Stimulated activated memory B cell treated with anti-CD40 and anti-IgM and Interleukin-4, amounts not matched to agents 10 μg/mL and 1 μg/mL and 100 μg/mL, for 72 hours (primary cell): ENCODE measurements around the gene NUDT12.

ENCODE experiments used
- ATAC-seq: fragments of 150-1000 bp; cut with Tn5 transposase; 2 replicates; pipeline ENCODE4 v1.10.0; 2021
- H3K27ac Mint-ChIP-seq: one replicate; pipeline ENCODE4 v1.8.0; 2022; ENCODE audit warnings: mild to moderate bottlenecking, mixed read lengths
- H3K27me3 Mint-ChIP-seq: one replicate; pipeline ENCODE4 v1.8.0; 2022; ENCODE audit warnings: mixed read lengths
- H3K36me3 Mint-ChIP-seq: one replicate; pipeline ENCODE4 v1.8.0; 2022; ENCODE audit warnings: mixed read lengths
- H3K4me1 Mint-ChIP-seq: one replicate; pipeline ENCODE4 v1.8.0; 2022; ENCODE audit warnings: mixed read lengths
- H3K4me3 Mint-ChIP-seq: one replicate; pipeline ENCODE4 v1.8.0; 2022; ENCODE audit warnings: mild to moderate bottlenecking, moderate library complexity, mixed read lengths
- H3K9me3 Mint-ChIP-seq: one replicate; pipeline ENCODE4 v1.8.0; 2022; ENCODE audit warnings: mixed read lengths

NUDT12 gene

GRCh38 chr5:103569313-103570060, 6.9 kb upstream of the NUDT12 start:
- no peak overlapping the region for H3K4me3 Mint-ChIP-seq
- ATAC-seq = no peak
- H3K4me1 Mint-ChIP-seq = no peaks in the 10 kb centered on the region
- no peaks in the 10 kb centered on the region for H3K36me3 Mint-ChIP-seq
- no peaks in the 10 kb centered on the region for H3K27me3 Mint-ChIP-seq
- no peaks in the 10 kb centered on the region for H3K9me3 Mint-ChIP-seq
- no peak overlapping the region for H3K27ac Mint-ChIP-seq

GRCh38 chr5:103565719-103566118, 3.1 kb upstream of the NUDT12 start:
- H3K27ac Mint-ChIP-seq = no peak overlapping the region
- no peaks in the 10 kb centered on the region for H3K36me3 Mint-ChIP-seq
- ATAC-seq = no peak
- H3K4me1 Mint-ChIP-seq = peaks cover 9% of the 10 kb centered on the region
- no peak overlapping the region for H3K4me3 Mint-ChIP-seq
- no peaks in the 10 kb centered on the region for H3K27me3 Mint-ChIP-seq
- H3K9me3 Mint-ChIP-seq = no peaks in the 10 kb centered on the region

- Mint-ChIP-seq H3K27ac (peak overlapping the region; percentile 75), H3K9me3 (no peaks in the 10 kb centered on the region), H3K4me1 (peaks cover 9% of the 10 kb centered on the region), H3K36me3 (no peaks in the 10 kb centered on the region), H3K27me3 (no peaks in the 10 kb centered on the region), H3K4me3 (peak overlapping the region; percentile 89)
- peak; percentile 46 for ATAC-seq
Observed at GRCh38 chr5:103561685-103562452, 720 bp downstream of the NUDT12 start.

- no peaks in the 10 kb centered on the region for H3K36me3 Mint-ChIP-seq
Observed at GRCh38 chr5:103560826-103561225, 1.8 kb downstream of the NUDT12 start.

GRCh38 chr5:103546858-103547257, 15.7 kb downstream of the NUDT12 start:
- H3K36me3 Mint-ChIP-seq = no peaks in the 10 kb centered on the region
- H3K4me1 Mint-ChIP-seq = no peaks in the 10 kb centered on the region
- H3K4me3 Mint-ChIP-seq = no peak overlapping the region
- no peak for ATAC-seq
- no peaks in the 10 kb centered on the region for H3K27me3 Mint-ChIP-seq
- H3K9me3 Mint-ChIP-seq = no peaks in the 10 kb centered on the region
- no peak overlapping the region for H3K27ac Mint-ChIP-seq

More at GRCh38 chr5:103560826-103561225, 1.8 kb downstream of the NUDT12 start:
- Mint-ChIP-seq H3K9me3 (no peaks in the 10 kb centered on the region), H3K27ac (no peak overlapping the region), H3K4me3 (no peak overlapping the region), H3K27me3 (no peaks in the 10 kb centered on the region), H3K4me1 (peaks cover 9% of the 10 kb centered on the region)
- ATAC-seq = no peak

- no peaks in the 10 kb centered on the region for H3K9me3 Mint-ChIP-seq
- H3K4me3 Mint-ChIP-seq = no peak overlapping the region
- no peak for ATAC-seq
- H3K4me1 Mint-ChIP-seq = no peaks in the 10 kb centered on the region
- H3K27ac Mint-ChIP-seq = no peak overlapping the region
- no peaks in the 10 kb centered on the region for H3K36me3 Mint-ChIP-seq
- no peaks in the 10 kb centered on the region for H3K27me3 Mint-ChIP-seq
Observed at GRCh38 chr5:103542441-103542840, 20.1 kb downstream of the NUDT12 start.

- no peak overlapping the region for H3K4me3 Mint-ChIP-seq
- no peaks in the 10 kb centered on the region for H3K9me3 Mint-ChIP-seq
- ATAC-seq = no peak
- no peaks in the 10 kb centered on the region for H3K36me3 Mint-ChIP-seq
- no peaks in the 10 kb centered on the region for H3K4me1 Mint-ChIP-seq
- no peak overlapping the region for H3K27ac Mint-ChIP-seq
- H3K27me3 Mint-ChIP-seq = no peaks in the 10 kb centered on the region
Observed at GRCh38 chr5:103541569-103541968, 21.0 kb downstream of the NUDT12 start.

GRCh38 chr5:103541114-103541513, 21.5 kb downstream of the NUDT12 start:
- H3K4me3 Mint-ChIP-seq = no peak overlapping the region
- H3K27me3 Mint-ChIP-seq = no peaks in the 10 kb centered on the region
- H3K27ac Mint-ChIP-seq = no peak overlapping the region
- no peaks in the 10 kb centered on the region for H3K4me1 Mint-ChIP-seq
- no peaks in the 10 kb centered on the region for H3K9me3 Mint-ChIP-seq
- no peak for ATAC-seq
- H3K36me3 Mint-ChIP-seq = no peaks in the 10 kb centered on the region

- Mint-ChIP-seq H3K27ac (no peak overlapping the region), H3K27me3 (no peaks in the 10 kb centered on the region), H3K4me3 (no peak overlapping the region), H3K9me3 (no peaks in the 10 kb centered on the region), H3K36me3 (no peaks in the 10 kb centered on the region), H3K4me1 (no peaks in the 10 kb centered on the region)
- ATAC-seq = no peak
Observed at GRCh38 chr5:103539376-103540330, 22.9 kb downstream of the NUDT12 start.

- ATAC-seq = no peak
- no peaks in the 10 kb centered on the region for H3K36me3 Mint-ChIP-seq
- no peak overlapping the region for H3K27ac Mint-ChIP-seq
- H3K4me1 Mint-ChIP-seq = no peaks in the 10 kb centered on the region
- no peaks in the 10 kb centered on the region for H3K9me3 Mint-ChIP-seq
- H3K4me3 Mint-ChIP-seq = no peak overlapping the region
- H3K27me3 Mint-ChIP-seq = peaks cover 7% of the 10 kb centered on the region
Observed at GRCh38 chr5:103532086-103532734, 30.4 kb downstream of the NUDT12 start.

- no peak for ATAC-seq
- Mint-ChIP-seq H3K9me3 (no peaks in the 10 kb centered on the region), H3K27me3 (peaks cover 4% of the 10 kb centered on the region), H3K4me3 (no peak overlapping the region), H3K36me3 (no peaks in the 10 kb centered on the region), H3K4me1 (no peaks in the 10 kb centered on the region), H3K27ac (no peak overlapping the region)
Observed at GRCh38 chr5:103526164-103526915, 36.2 kb downstream of the NUDT12 start.

GRCh38 chr5:103525361-103525760, 37.2 kb downstream of the NUDT12 start:
- Mint-ChIP-seq H3K9me3 (no peaks in the 10 kb centered on the region), H3K27ac (no peak overlapping the region), H3K36me3 (no peaks in the 10 kb centered on the region), H3K4me3 (no peak overlapping the region), H3K4me1 (no peaks in the 10 kb centered on the region), H3K27me3 (no peaks in the 10 kb centered on the region)
- no peak for ATAC-seq

GRCh38 chr5:103523319-103523718, 39.3 kb downstream of the NUDT12 start:
- Mint-ChIP-seq H3K4me3 (no peak overlapping the region), H3K27me3 (no peaks in the 10 kb centered on the region)
- no peak for ATAC-seq

GRCh38 chr5:103522586-103522985, 40.0 kb downstream of the NUDT12 start:
- H3K4me1 Mint-ChIP-seq = no peaks in the 10 kb centered on the region
- no peaks in the 10 kb centered on the region for H3K9me3 Mint-ChIP-seq
- no peak overlapping the region for H3K27ac Mint-ChIP-seq
- no peak overlapping the region for H3K4me3 Mint-ChIP-seq
- no peaks in the 10 kb centered on the region for H3K36me3 Mint-ChIP-seq
- no peak for ATAC-seq
- H3K27me3 Mint-ChIP-seq = no peaks in the 10 kb centered on the region

More at GRCh38 chr5:103523319-103523718, 39.3 kb downstream of the NUDT12 start:
- Mint-ChIP-seq H3K9me3 (no peaks in the 10 kb centered on the region), H3K36me3 (no peaks in the 10 kb centered on the region), H3K4me1 (no peaks in the 10 kb centered on the region), H3K27ac (no peak overlapping the region)
